Liver (tissue), 9 donors: ENCODE measurements around the gene FARP1. TPM values are rescaled to one million over a fixed set of nuclear protein-coding genes. Genes with fewer than 3 reads are reported as not detected.

Experiments
- DNase-seq: peaks from one replicate; pipeline ENCODE4 v3.0.0-alpha.2; 2017; ENCODE audit warnings: low spot score
- H3K27ac ChIP-seq, 2 donors: one replicate each; pipeline ENCODE4 v1.7.0; 2013; ENCODE audit warnings: inconsistent platforms in 2 of 2, low read length in 2 of 2, control low read depth in 1 of 2, low read depth in 1 of 2, mild to moderate bottlenecking in 1 of 2
- H3K27me3 ChIP-seq, 4 donors: one replicate each; pipeline versions ENCODE4 v1.6.1 to v1.7.0; 2013; ENCODE audit warnings: low read length in 3 of 4, inconsistent platforms in 1 of 4, mild to moderate bottlenecking in 1 of 4, moderate library complexity in 1 of 4; ENCODE audit not compliant: control insufficient read depth in 4 of 4, insufficient read depth in 4 of 4
- H3K36me3 ChIP-seq, 4 donors: one replicate each; pipeline versions ENCODE4 v1.6.1 to v1.7.0; 2013; ENCODE audit warnings: low read length in 3 of 4, mild to moderate bottlenecking in 3 of 4, low read depth in 1 of 4, moderate library complexity in 1 of 4; ENCODE audit not compliant: control insufficient read depth in 4 of 4, insufficient read depth in 3 of 4
- H3K4me1 ChIP-seq, 4 donors: one replicate each; pipeline versions ENCODE4 v1.6.1 to v1.7.0; 2013; ENCODE audit warnings: low read length in 3 of 4, mild to moderate bottlenecking in 3 of 4, moderate library complexity in 1 of 4; ENCODE audit not compliant: control insufficient read depth in 4 of 4, insufficient read depth in 4 of 4
- H3K4me3 ChIP-seq, 3 donors: one replicate each; pipeline versions ENCODE4 v1.6.1 to v1.7.0; 2013; ENCODE audit warnings: low read length in 3 of 3, control low read depth in 1 of 3, low read depth in 1 of 3, mild to moderate bottlenecking in 1 of 3
- H3K9ac ChIP-seq, 2 donors: one replicate each; pipeline ENCODE4 v1.7.0; 2013; ENCODE audit warnings: low read length in 2 of 2, mild to moderate bottlenecking in 2 of 2, moderate library complexity in 2 of 2, control low read depth in 1 of 2, low read depth in 1 of 2
- H3K9me3 ChIP-seq, 4 donors: one replicate each; pipeline versions ENCODE4 v1.6.1 to v1.7.0; 2013; ENCODE audit warnings: low read length in 3 of 4; ENCODE audit not compliant: control insufficient read depth in 4 of 4
- ATF3 ChIP-seq: IDR thresholded peaks from 2 replicates; pipeline ENCODE4 v1.6.1; 2016; ENCODE audit warnings: antibody characterized with exemption
- CTCF ChIP-seq: fragments of 150-350 bp; IDR thresholded peaks from 2 replicates; pipeline ENCODE4 v1.5.1; 2017; ENCODE audit warnings: improper control_type of control experiment, low read depth, low read length; ENCODE audit not compliant: missing input control
- FOXA1 ChIP-seq: IDR thresholded peaks from 2 replicates; pipeline ENCODE4 v1.6.1; 2016; ENCODE audit warnings: antibody characterized with exemption
- GABPA ChIP-seq, 2 donors: IDR thresholded peaks in 1 of 2; conservative IDR thresholded peaks in 1 of 2; 2 replicates each; pipeline ENCODE4 v1.6.1; 2016; ENCODE audit warnings: antibody characterized with exemption in 2 of 2, mild to moderate bottlenecking in 1 of 2, moderate library complexity in 1 of 2
- HNF4A ChIP-seq, 2 donors: conservative IDR thresholded peaks; 2 replicates each; pipeline ENCODE4 v1.6.1; 2016; ENCODE audit warnings: antibody characterized with exemption in 2 of 2, mild to moderate bottlenecking in 2 of 2
- HNF4G ChIP-seq: IDR thresholded peaks from 2 replicates; pipeline ENCODE4 v1.6.1; 2016; ENCODE audit warnings: antibody characterized with exemption
- MAX ChIP-seq: IDR thresholded peaks from 2 replicates; pipeline ENCODE4 v1.6.1; 2016; ENCODE audit warnings: antibody characterized with exemption
- RAD21 ChIP-seq, 2 donors: IDR thresholded peaks; 2 replicates each; pipeline ENCODE4 v1.6.1; 2016; ENCODE audit warnings: antibody characterized with exemption in 2 of 2, mild to moderate bottlenecking in 2 of 2
- REST ChIP-seq: IDR thresholded peaks from 2 replicates; pipeline ENCODE4 v1.6.1; 2016; ENCODE audit warnings: antibody characterized with exemption, mild to moderate bottlenecking
- RXRA ChIP-seq, 2 donors: IDR thresholded peaks; 2 replicates each; pipeline ENCODE4 v1.6.1; 2017 to 2018; ENCODE audit warnings: antibody characterized with exemption in 2 of 2, mild to moderate bottlenecking in 1 of 2
- SP1 ChIP-seq: IDR thresholded peaks from 2 replicates; pipeline ENCODE4 v1.6.1; 2018; ENCODE audit warnings: antibody characterized with exemption, mild to moderate bottlenecking
- TAF1 ChIP-seq: conservative IDR thresholded peaks from 2 replicates; pipeline ENCODE4 v1.6.1; 2016; ENCODE audit warnings: antibody characterized with exemption, mild to moderate bottlenecking
- YY1 ChIP-seq: IDR thresholded peaks from 2 replicates; pipeline ENCODE4 v1.6.1; 2016; ENCODE audit warnings: antibody characterized with exemption, mild to moderate bottlenecking
- WGBS: extraction: QIAGEN DNeasy Blood & Tissue Kit; methylation state at CpG from one replicate; pipeline ENCODE4 v1.1.7; 2013; 5-methylcytosine and 5-hydroxymethylcytosine counted together
- polyA plus RNA-seq, 2 donors: library from polyadenylated mRNA; stranded (reverse) in 1 of 2; unstranded in 1 of 2; fragments of 200-250 nt in 1 of 2; fragments of >200 nt in 1 of 2; fragmentation: Nextera tagmentation in 1 of 2; extraction: Ambion mirVana in 1 of 2; gene quantifications; one replicate each; pipeline versions ENCODE4 v1.2.1 to v1.2.3, GENCODE V29; 2013 to 2015
- total RNA-seq, 2 donors: library from RNA; depleted of rRNA; stranded (reverse); fragments of >200 nt; gene quantifications; one replicate each; pipeline ENCODE4 v1.2.3, GENCODE V29; 2014
- TF ChIP-seq, protein P1 (sequence below): IDR thresholded peaks from 2 replicates; pipeline ENCODE4 v1.6.1; 2016; ENCODE audit warnings: antibody characterized with exemption
- donor health status: healthy.
- donor health status: healthy.
- donor health status: healthy.
- donor health status: healthy.
- donor health status: healthy.

The FARP1 gene
- total and polyA plus RNA-seq, 4 donors: 28.4 to 62.6 (median 39.8) TPM

- H3K27ac ChIP-seq: no peak overlapping the region
- H3K9me3 ChIP-seq: no peaks in the 10 kb centered on the region
- H3K36me3 ChIP-seq: peaks cover 0 to 3% (median 0%) of the 10 kb centered on the region in 4 donors
- no peak for DNase-seq
- no peak for TF ChIP-seq CTCF
- TF ChIP-seq TAF1: no peak
- TF ChIP-seq RXRA (IDR thresholded peaks at IDR 0.05): no peak
- TF ChIP-seq REST: no peak
- TF ChIP-seq HNF4A (conservative IDR thresholded peaks at IDR 0.05): no peak
- no peak for TF ChIP-seq YY1
- no peak for TF ChIP-seq RAD21 (IDR thresholded peaks at IDR 0.05)
- TF ChIP-seq ATF3: no peak
- TF ChIP-seq FOXA1: no peak
- TF ChIP-seq HNF4G: no peak
- TF ChIP-seq SP1: no peak
- no peak for TF ChIP-seq MAX
- H3K4me3 ChIP-seq: no peak overlapping the region
- H3K9ac ChIP-seq: no peak overlapping the region
- 96% methylated on average over 4 of the region's 4 CpGs for WGBS
- no peaks in the 10 kb centered on the region for H3K4me1 ChIP-seq
- H3K27me3 ChIP-seq: no peaks in the 10 kb centered on the region
Measured at GRCh38 chr13:98352226-98352625, 209.3 kb downstream of the FARP1 start.

DNA sequence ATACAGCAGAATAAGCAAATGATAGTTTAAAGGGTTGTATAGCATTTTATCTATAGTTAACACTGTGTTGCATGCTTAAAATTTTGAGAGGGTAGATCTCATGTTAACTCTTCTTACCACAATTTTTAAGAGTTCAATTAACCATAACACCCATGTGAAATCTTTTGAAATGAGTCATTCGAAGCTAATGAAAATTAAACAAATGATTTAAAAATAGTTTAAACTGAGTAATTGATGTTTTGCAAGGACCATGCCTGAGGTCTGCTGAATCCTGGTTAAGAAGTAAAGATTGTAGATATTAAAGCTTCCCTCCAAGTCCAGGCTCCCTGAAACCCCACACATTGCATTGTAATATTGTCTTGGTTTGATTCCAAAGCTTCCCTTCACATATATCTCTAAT, 210.9 kb downstream of the FARP1 start:
- no peaks in the 10 kb centered on the region for H3K36me3 ChIP-seq
- TF ChIP-seq ATF3: no peak
- no peak for TF ChIP-seq GABPA (IDR thresholded peaks at IDR 0.05 in 1 of 2, conservative IDR thresholded peaks at IDR 0.05 in 1 of 2)
- TF ChIP-seq SP1: no peak
- TF ChIP-seq, protein P1, sequence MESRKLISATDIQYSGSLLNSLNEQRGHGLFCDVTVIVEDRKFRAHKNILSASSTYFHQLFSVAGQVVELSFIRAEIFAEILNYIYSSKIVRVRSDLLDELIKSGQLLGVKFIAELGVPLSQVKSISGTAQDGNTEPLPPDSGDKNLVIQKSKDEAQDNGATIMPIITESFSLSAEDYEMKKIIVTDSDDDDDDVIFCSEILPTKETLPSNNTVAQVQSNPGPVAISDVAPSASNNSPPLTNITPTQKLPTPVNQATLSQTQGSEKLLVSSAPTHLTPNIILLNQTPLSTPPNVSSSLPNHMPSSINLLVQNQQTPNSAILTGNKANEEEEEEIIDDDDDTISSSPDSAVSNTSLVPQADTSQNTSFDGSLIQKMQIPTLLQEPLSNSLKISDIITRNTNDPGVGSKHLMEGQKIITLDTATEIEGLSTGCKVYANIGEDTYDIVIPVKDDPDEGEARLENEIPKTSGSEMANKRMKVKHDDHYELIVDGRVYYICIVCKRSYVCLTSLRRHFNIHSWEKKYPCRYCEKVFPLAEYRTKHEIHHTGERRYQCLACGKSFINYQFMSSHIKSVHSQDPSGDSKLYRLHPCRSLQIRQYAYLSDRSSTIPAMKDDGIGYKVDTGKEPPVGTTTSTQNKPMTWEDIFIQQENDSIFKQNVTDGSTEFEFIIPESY: no peak
- H3K4me3 ChIP-seq: no peak overlapping the region
- DNase-seq: no peak
- H3K4me1 ChIP-seq: no peaks in the 10 kb centered on the region
- no peak overlapping the region for H3K9ac ChIP-seq
- H3K27ac ChIP-seq: no peak overlapping the region
- 83% methylated on average over 1 of the region's 1 CpG for WGBS
- H3K27me3 ChIP-seq: no peaks in the 10 kb centered on the region
- no peaks in the 10 kb centered on the region for H3K9me3 ChIP-seq
